ENCODE results near the gene LAMP5. TPM values are rescaled to one million over a fixed set of nuclear protein-coding genes. Genes with fewer than 3 reads are reported as not detected.

LAMP5 gene
- total RNA-seq, 4 donors from 2014 or later = not detected

DNA sequence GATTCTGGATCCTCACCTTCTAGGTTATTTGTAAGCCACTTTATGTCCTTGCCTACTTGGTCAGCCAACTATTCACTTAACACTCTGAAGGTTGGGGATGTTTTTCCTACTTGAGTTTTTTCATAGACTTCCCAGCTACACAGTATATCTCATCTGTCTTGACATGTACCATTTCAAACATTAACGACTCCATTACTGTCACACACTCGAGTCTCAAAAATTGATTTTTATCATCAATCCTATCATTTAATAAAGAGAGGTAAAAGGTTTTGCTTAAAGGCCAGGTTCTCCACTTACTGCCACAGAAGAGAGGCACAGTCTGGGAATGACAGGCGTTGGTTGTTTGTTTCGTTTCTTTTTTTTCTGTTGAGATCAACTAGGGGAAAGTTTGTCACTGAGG lies 38.2 kb upstream of the LAMP5 start:
- Histone ChIP-seq H3K4me1 (no peaks in the 10 kb centered on the region), H3K27me3 (no peaks in the 10 kb centered on the region), H3K9me3 (no peaks in the 10 kb centered on the region), H3K4me3 (no peak overlapping the region), H3K36me3 (peaks cover 0 to 24% of the 10 kb centered on the region in 2 donors), H3K27ac (no peak overlapping the region)
- no peak for TF ChIP-seq POLR2AphosphoS5 (IDR thresholded peaks at IDR 0.05)
- 75% methylated on average over 4 of the region's 4 CpGs for WGBS, 2 donors (ENCODE audit: low coverage in 1 of 2)
- no peak for ATAC-seq

DNA sequence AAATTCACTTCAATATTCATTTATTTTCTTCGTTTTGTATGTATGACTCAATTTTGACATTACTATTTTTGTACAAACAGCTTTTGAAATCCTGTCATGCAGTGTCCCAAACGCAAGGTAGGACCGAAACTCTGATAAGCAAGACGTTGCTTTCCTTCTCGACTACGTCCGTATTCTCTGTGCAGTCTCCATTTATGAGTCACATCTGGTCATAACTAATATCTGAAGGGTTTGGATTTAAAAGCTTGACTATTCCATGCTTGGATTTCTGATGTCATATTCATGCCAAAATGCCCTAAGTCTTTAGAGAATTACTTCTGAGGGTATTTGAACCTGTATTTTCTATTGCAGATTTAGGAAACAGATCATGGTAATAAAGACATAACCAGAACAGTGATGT lies 37.8 kb upstream of the LAMP5 start:
- ATAC-seq = no peak
- peaks cover 0 to 24% of the 10 kb centered on the region in 2 donors for H3K36me3 ChIP-seq
- H3K27me3 ChIP-seq = no peaks in the 10 kb centered on the region
- 90 to 94% methylated on average over 6 to 7 of the region's 7 CpGs for WGBS, 2 donors (ENCODE audit: low coverage in 1 of 2)
- H3K27ac ChIP-seq = no peak overlapping the region
- no peak overlapping the region for H3K4me3 ChIP-seq
- TF ChIP-seq EP300 (IDR thresholded peaks at IDR 0.05) (no peak), POLR2A (IDR thresholded peaks at IDR 0.05) (no peak), POLR2AphosphoS5 (IDR thresholded peaks at IDR 0.05) (no peak)
- H3K4me1 ChIP-seq = no peaks in the 10 kb centered on the region
- no peaks in the 10 kb centered on the region for H3K9me3 ChIP-seq

DNA sequence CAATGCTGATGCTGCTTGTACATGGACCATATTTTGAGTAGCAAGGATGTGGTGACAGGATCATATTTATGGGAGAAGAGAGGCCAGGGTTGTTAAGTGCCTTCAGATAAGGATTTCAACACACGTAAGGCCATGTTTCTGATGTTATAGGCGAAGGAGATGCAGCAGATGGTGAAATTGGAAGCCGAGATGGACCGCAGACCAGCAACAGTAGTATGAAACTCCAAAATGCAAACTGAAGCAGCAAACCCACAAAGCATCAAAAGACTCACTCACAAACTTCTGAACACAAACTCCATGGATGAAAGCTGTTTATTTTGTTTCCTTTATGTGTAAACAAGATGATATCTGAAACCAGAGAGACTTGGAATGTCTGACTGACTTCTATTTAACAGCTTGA lies 35.6 kb upstream of the LAMP5 start:
- ATAC-seq = no peak
- TF ChIP-seq, protein P1, sequence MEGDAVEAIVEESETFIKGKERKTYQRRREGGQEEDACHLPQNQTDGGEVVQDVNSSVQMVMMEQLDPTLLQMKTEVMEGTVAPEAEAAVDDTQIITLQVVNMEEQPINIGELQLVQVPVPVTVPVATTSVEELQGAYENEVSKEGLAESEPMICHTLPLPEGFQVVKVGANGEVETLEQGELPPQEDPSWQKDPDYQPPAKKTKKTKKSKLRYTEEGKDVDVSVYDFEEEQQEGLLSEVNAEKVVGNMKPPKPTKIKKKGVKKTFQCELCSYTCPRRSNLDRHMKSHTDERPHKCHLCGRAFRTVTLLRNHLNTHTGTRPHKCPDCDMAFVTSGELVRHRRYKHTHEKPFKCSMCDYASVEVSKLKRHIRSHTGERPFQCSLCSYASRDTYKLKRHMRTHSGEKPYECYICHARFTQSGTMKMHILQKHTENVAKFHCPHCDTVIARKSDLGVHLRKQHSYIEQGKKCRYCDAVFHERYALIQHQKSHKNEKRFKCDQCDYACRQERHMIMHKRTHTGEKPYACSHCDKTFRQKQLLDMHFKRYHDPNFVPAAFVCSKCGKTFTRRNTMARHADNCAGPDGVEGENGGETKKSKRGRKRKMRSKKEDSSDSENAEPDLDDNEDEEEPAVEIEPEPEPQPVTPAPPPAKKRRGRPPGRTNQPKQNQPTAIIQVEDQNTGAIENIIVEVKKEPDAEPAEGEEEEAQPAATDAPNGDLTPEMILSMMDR (IDR thresholded peaks at IDR 0.05) = no peak
- no peak for TF ChIP-seq EP300 (IDR thresholded peaks at IDR 0.05)
- TF ChIP-seq POLR2A (IDR thresholded peaks at IDR 0.05) = no peak
- TF ChIP-seq POLR2AphosphoS5 (IDR thresholded peaks at IDR 0.05) = no peak
- Histone ChIP-seq H3K27me3 (no peaks in the 10 kb centered on the region), H3K9me3 (no peaks in the 10 kb centered on the region), H3K27ac (no peak overlapping the region), H3K4me1 (no peaks in the 10 kb centered on the region), H3K4me3 (no peak overlapping the region), H3K36me3 (peaks cover 0 to 20% of the 10 kb centered on the region in 2 donors)
- WGBS, 2 donors (ENCODE audit: low coverage in 1 of 2) = 78 to 100% methylated on average over 3 to 4 of the region's 4 CpGs

DNA sequence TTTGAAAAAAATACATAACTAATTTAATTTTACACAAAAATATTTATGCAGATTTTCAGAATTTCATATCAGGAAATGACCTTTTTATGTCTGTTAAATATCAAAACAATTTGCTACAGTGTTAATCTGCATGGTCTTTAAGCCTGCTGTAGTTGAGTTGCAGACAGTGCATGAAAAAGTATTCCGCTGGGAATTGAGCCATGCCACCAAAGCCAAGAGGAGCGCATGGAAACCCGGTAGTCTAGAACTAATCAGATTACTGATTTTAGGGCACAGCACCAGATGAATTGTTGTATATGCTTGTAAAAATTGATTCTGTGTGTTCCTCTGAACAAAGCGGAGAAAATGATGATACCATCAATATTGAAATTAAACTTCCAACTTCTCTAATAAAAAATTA lies 34.3 kb upstream of the LAMP5 start:
- TF ChIP-seq POLR2AphosphoS5 (IDR thresholded peaks at IDR 0.05) (no peak), POLR2A (IDR thresholded peaks at IDR 0.05) (no peak), EP300 (IDR thresholded peaks at IDR 0.05) (no peak)
- TF ChIP-seq, protein P1 (IDR thresholded peaks at IDR 0.05) = no peak
- 83 to 91% methylated on average over 4 of the region's 4 CpGs for WGBS, 2 donors (ENCODE audit: low coverage in 1 of 2)

DNA sequence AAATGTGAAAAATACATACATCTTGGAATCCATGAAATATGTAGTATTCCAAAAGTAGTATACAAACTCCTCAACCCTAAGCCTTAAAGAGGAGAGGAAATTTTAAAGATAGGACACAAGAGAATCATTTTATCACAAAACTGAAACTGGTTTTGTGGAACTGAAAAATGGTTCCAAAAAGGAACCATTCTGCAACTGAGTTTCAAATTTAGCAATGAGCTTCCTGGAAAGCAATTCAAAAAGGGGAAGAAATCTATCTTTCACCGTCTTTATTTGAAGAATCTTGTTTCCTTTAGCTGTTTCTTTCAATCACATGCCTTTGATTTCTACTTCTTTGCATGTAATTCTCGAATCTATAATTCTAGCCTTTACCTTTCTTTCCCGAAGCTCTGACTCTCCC lies 32.2 kb upstream of the LAMP5 start:
- TF ChIP-seq POLR2A (IDR thresholded peaks at IDR 0.05) = no peak
- TF ChIP-seq, protein P1 (IDR thresholded peaks at IDR 0.05) = no peak
- no peak for TF ChIP-seq EP300 (IDR thresholded peaks at IDR 0.05)
- TF ChIP-seq POLR2AphosphoS5 (IDR thresholded peaks at IDR 0.05) = no peak

More for the DNA sequence above, 34.3 kb upstream of the LAMP5 start:
- no peak overlapping the region for H3K27ac ChIP-seq
- H3K27me3 ChIP-seq = no peaks in the 10 kb centered on the region
- ATAC-seq = no peak
- peaks cover 0 to 18% of the 10 kb centered on the region in 2 donors for H3K36me3 ChIP-seq
- no peaks in the 10 kb centered on the region for H3K9me3 ChIP-seq
- H3K4me1 ChIP-seq = no peaks in the 10 kb centered on the region
- H3K4me3 ChIP-seq = no peak overlapping the region

DNA sequence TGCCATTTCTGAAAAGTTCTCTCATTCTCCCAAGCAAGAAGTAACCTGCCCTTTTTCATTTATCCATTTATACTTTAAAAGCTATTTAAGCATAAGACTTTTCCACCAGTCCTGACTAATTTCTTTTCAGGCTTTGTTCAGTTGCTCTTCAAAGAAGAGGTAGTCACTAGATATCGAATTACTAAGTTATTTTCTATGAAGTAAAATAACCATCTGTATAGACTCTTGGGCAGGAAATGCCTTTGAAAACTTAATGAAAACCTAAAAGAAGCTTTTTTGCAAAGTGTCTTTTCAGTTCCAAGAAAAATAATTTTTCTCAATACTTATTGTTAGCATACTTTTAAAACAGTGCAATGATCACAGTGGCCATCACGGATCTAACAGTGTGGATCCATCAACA lies 31.3 kb upstream of the LAMP5 start:
- H3K9me3 ChIP-seq = no peaks in the 10 kb centered on the region
- H3K27me3 ChIP-seq = no peaks in the 10 kb centered on the region
- no peak overlapping the region for H3K4me3 ChIP-seq
- H3K27ac ChIP-seq = no peak overlapping the region
- 63 to 67% methylated on average over 2 of the region's 2 CpGs for whole genome bisulfite sequencing, 2 donors (ENCODE audit: low coverage in 1 of 2)
- peaks cover 0 to 9% of the 10 kb centered on the region in 2 donors for H3K36me3 ChIP-seq
- no peak for TF ChIP-seq POLR2AphosphoS5 (IDR thresholded peaks at IDR 0.05)
- ATAC-seq = no peak
- H3K4me1 ChIP-seq = no peaks in the 10 kb centered on the region

More for the DNA sequence above, 32.2 kb upstream of the LAMP5 start:
- no peak overlapping the region for H3K27ac ChIP-seq
- no peaks in the 10 kb centered on the region for H3K9me3 ChIP-seq
- WGBS, 2 donors (ENCODE audit: low coverage in 1 of 2) = 72 to 78% methylated on average over 3 of the region's 3 CpGs
- H3K27me3 ChIP-seq = no peaks in the 10 kb centered on the region
- H3K4me1 ChIP-seq = no peaks in the 10 kb centered on the region
- no peak overlapping the region for H3K4me3 ChIP-seq
- no peak for ATAC-seq
- peaks cover 0 to 13% of the 10 kb centered on the region in 2 donors for H3K36me3 ChIP-seq

Data from gastroesophageal sphincter (tissue), 4 donors.